Stomach smooth muscle (tissue), 2 donors: Measurements from ENCODE around the gene MED4.
A peak's percentile ranks its signal among the peaks of the same experiment; 100 is the strongest.

Experiments
- H3K27ac ChIP-seq: one replicate; pipeline ENCODE4 v1.7.0; 2013; ENCODE audit warnings: mild to moderate bottlenecking, low read length, inconsistent platforms
- H3K27me3 ChIP-seq, 2 donors: one replicate each; pipeline ENCODE4 v1.7.0; 2013; ENCODE audit warnings: low read length in 2 of 2; ENCODE audit not compliant: insufficient read depth in 2 of 2, control insufficient read depth in 1 of 2
- H3K36me3 ChIP-seq, 2 donors: one replicate each; pipeline ENCODE4 v1.7.0; 2013; ENCODE audit warnings: low read length in 2 of 2; ENCODE audit not compliant: control insufficient read depth in 2 of 2, insufficient read depth in 2 of 2
- H3K4me1 ChIP-seq: one replicate; pipeline ENCODE4 v1.7.0; 2013; ENCODE audit warnings: low read length; ENCODE audit not compliant: control insufficient read depth, insufficient read depth
- H3K4me3 ChIP-seq, 2 donors: one replicate each; pipeline ENCODE4 v1.7.0; 2013; ENCODE audit warnings: low read length in 2 of 2
- H3K9ac ChIP-seq, 2 donors: one replicate each; pipeline ENCODE4 v1.7.0; 2013; ENCODE audit warnings: low read length in 2 of 2, mild to moderate bottlenecking in 1 of 2
- H3K9me3 ChIP-seq, 2 donors: one replicate each; pipeline ENCODE4 v1.7.0; 2013; ENCODE audit warnings: low read length in 2 of 2; ENCODE audit not compliant: control insufficient read depth in 2 of 2
- donor health status: healthy.
- donor health status: Pancreatic carcinoma.

The MED4 gene

DNA sequence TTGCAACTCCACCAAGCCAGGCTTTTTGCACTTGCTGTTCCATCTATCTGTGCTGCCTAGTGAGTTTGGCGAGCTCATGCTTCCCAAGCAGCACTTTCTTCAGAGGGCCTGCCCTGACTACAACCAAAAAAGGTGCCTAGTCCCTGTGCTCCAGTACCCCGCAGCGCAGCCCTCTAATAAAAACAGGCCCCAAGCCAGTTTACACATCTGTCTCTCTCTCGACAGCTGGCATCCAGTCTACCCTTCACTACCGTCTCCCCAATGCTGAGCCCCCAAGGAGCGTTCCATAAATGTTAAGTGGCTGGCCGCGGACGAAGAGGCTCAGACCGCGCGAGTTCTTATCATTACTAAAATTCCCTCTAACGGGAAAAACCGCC, 512 bp downstream of the MED4 start:
- H3K4me3 ChIP-seq = peak overlapping the region; percentile 92 to 94
- H3K9me3 ChIP-seq = no peaks in the 10 kb centered on the region
- peaks cover 16% of the 10 kb centered on the region for H3K4me1 ChIP-seq
- H3K27me3 ChIP-seq = no peaks in the 10 kb centered on the region
- peak overlapping the region; percentile 78 for H3K27ac ChIP-seq
- H3K36me3 ChIP-seq = no peaks in the 10 kb centered on the region
- peak overlapping the region; percentile 92 to 96 for H3K9ac ChIP-seq

DNA sequence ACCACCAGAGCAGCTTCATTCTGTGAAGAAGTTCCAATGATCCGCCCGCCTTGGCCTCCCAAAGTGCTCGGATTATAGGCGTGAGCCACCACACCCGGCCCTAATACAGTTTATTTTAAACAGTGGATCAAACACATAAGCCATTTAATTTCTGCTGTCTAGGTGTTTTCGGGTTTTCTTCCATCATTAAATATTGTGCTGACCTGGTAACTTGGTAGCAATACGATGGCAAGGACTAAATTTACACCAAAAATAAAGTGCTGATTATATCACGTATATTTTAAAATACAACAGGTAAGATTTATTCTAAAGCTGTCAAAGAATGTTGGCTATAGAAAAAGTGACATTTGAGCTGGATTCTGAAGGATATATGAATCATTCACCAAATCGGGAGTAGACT, 1.3 kb downstream of the MED4 start:
- no peak overlapping the region for H3K27ac ChIP-seq
- peaks cover 16% of the 10 kb centered on the region for H3K4me1 ChIP-seq
- H3K9me3 ChIP-seq = no peaks in the 10 kb centered on the region
- peak overlapping the region; percentile 92 to 94 for H3K4me3 ChIP-seq
- H3K36me3 ChIP-seq = no peaks in the 10 kb centered on the region
- H3K9ac ChIP-seq = peak overlapping the region in 1 of 2 donors; percentile 96
- no peaks in the 10 kb centered on the region for H3K27me3 ChIP-seq

DNA sequence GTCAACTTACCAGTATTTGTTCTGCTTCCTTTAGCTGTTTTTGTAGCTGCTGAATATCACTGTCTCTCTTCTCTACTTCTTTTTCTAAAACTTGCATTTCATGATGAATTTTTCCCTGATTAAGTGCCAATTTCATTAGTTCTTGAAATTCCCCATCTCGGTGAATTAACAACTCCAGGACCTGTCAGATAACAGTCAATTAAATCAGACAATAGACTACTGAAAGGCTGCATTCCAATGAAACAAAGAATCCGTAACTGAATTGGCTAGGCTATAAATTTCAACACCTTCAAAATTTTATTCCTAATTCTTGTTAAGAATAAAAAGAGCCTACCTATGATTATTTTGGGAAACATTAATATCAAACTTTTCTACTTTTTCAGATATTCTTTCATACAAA, 8.6 kb downstream of the MED4 start:
- Histone ChIP-seq H3K27me3 (no peaks in the 10 kb centered on the region), H3K4me1 (no peaks in the 10 kb centered on the region), H3K27ac (no peak overlapping the region), H3K36me3 (peaks cover 9 to 12% of the 10 kb centered on the region in 2 donors), H3K4me3 (no peak overlapping the region), H3K9me3 (no peaks in the 10 kb centered on the region), H3K9ac (no peak overlapping the region)

DNA sequence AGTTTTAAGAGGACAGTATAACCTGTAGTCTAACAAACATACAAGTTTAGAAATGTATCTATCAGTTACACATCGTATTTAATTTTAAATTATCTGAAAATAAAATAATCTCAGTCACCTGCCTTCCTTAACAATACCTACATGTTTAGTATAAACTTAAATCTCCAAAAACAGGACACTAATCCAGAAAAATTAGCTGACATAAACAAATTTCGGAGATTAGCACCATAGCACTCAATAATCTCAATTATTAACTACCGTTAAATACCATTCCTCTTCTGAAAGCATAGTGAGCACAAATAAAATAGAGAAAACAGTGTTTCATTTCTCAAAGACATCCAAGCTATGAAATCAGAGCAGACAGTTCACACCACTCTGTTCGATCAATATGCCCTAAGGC, 13.2 kb downstream of the MED4 start:
- Histone ChIP-seq H3K4me1 (no peaks in the 10 kb centered on the region), H3K9ac (no peak overlapping the region), H3K27ac (no peak overlapping the region), H3K27me3 (no peaks in the 10 kb centered on the region), H3K4me3 (no peak overlapping the region), H3K36me3 (peaks cover 31 to 44% of the 10 kb centered on the region in 2 donors), H3K9me3 (no peaks in the 10 kb centered on the region)

DNA sequence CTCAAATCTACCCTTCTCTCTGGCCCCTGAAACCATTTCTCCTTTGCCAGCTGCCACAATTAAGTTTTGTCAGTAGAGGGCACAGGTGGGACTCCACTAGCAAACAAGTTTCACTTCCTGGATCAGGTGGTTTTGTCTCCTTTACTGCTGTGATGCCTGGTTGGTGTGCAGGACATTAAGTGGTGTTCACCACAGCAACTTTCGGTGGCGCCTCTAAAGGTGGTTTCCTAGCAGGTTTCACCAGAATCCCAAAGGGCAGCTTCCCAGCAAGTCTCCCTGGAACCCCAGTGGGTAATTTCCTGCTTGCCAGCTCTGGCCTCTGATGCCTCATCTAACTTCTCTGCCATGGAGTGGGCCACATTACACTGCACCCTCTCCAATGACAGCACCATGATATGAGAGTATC, 16.6 kb downstream of the MED4 start:
- H3K36me3 ChIP-seq = peaks cover 44 to 52% of the 10 kb centered on the region in 2 donors

DNA sequence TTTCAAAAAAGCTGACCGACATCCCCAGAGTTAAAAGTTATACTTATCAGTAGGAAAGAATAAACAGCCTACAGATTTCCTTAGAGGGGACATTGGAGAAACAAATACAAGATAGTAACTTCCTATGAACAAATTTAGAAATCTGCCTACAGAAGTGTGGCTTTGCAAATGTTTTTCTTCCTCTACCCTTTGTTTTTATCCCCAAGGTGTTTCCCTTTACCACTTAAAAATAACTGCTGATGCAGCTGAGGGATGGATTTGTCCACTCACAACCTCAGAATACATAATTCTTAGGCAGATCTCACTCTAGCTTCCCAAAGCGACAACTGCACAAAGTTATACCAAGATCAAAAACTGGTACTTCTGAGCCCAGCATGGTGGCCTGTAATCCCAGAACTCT, 20.9 kb downstream of the MED4 start:
- peaks cover 38 to 50% of the 10 kb centered on the region in 2 donors for H3K36me3 ChIP-seq
- no peaks in the 10 kb centered on the region for H3K4me1 ChIP-seq
- no peak overlapping the region for H3K27ac ChIP-seq
- H3K27me3 ChIP-seq = no peaks in the 10 kb centered on the region
- no peak overlapping the region for H3K9ac ChIP-seq
- H3K4me3 ChIP-seq = no peak overlapping the region
- H3K9me3 ChIP-seq = peaks cover 2 to 4% of the 10 kb centered on the region in 2 donors

More for the DNA sequence above, 16.6 kb downstream of the MED4 start:
- Histone ChIP-seq H3K4me3 (no peak overlapping the region), H3K9me3 (no peaks in the 10 kb centered on the region), H3K27me3 (no peaks in the 10 kb centered on the region), H3K27ac (no peak overlapping the region), H3K9ac (no peak overlapping the region), H3K4me1 (no peaks in the 10 kb centered on the region)

DNA sequence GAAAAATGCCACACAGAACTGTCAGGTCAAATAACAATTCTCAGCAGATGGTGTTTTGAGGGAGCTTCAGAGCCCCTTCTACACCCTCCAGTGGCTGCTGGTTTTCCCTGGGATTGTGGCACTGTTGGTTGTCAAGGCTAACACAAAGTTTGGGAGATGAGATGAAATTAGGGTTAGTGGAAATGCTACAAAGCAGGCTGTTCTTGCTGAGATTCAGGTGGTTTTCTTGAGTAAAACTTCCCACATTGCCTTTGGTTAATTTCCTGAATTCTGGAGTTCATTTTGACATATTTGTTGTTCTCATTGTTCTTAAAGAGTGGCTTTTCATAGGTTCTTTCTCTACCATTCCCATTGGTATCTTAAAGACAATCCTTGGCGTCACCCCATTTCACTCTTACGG, 22.1 kb downstream of the MED4 start:
- Histone ChIP-seq H3K4me1 (no peaks in the 10 kb centered on the region), H3K36me3 (peaks cover 39 to 46% of the 10 kb centered on the region in 2 donors), H3K4me3 (no peak overlapping the region), H3K9me3 (peaks cover 2 to 4% of the 10 kb centered on the region in 2 donors), H3K27me3 (no peaks in the 10 kb centered on the region), H3K27ac (no peak overlapping the region), H3K9ac (no peak overlapping the region)

DNA sequence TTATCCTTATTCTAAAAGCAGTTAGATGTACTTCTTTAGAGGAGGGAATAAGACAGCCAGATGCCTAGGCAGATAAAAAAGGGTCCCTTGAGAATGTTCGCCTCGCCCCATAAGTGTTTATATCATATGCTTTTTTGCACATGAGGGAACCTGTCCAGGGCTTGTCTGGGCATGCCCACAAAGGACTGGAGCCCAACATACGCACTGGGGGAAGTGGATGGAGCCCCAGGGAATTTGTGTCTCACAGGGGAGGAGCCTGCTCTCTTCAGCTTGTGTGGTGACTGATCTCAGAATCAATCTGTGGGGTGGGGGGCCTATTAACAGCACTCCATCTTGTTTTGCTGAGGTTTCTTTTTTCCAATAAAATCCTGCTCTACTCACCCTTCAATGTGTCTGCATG, 22.6 kb downstream of the MED4 start:
- H3K36me3 ChIP-seq = peaks cover 37 to 43% of the 10 kb centered on the region in 2 donors
- no peak overlapping the region for H3K4me3 ChIP-seq
- H3K9ac ChIP-seq = no peak overlapping the region
- H3K27ac ChIP-seq = no peak overlapping the region
- H3K4me1 ChIP-seq = no peaks in the 10 kb centered on the region
- peaks cover 2 to 4% of the 10 kb centered on the region in 2 donors for H3K9me3 ChIP-seq
- H3K27me3 ChIP-seq = no peaks in the 10 kb centered on the region

DNA sequence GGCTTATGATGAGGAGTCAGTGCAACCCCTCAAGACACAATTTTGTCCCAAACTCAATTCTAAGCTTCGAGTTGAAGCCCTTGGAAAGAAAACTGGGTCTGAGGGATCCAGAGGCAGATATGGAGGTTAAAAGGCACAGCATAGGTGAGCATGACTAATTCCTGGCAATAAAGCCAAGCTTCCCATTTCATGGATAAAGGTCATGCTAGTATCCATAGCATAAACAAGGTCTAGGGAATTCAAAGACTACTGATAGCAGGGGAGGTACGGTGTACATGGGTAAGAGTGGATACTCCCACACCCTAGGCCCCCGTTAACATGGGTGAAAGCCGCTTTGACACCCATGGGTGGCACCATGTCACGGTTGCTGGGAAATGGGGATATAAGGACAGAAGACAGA, 24.0 kb downstream of the MED4 start:
- no peak overlapping the region for H3K27ac ChIP-seq
- peaks cover 36 to 39% of the 10 kb centered on the region in 2 donors for H3K36me3 ChIP-seq
- H3K27me3 ChIP-seq = no peaks in the 10 kb centered on the region
- no peak overlapping the region for H3K9ac ChIP-seq
- no peak overlapping the region for H3K4me3 ChIP-seq
- peaks cover 2 to 4% of the 10 kb centered on the region in 2 donors for H3K9me3 ChIP-seq
- H3K4me1 ChIP-seq = no peaks in the 10 kb centered on the region

DNA sequence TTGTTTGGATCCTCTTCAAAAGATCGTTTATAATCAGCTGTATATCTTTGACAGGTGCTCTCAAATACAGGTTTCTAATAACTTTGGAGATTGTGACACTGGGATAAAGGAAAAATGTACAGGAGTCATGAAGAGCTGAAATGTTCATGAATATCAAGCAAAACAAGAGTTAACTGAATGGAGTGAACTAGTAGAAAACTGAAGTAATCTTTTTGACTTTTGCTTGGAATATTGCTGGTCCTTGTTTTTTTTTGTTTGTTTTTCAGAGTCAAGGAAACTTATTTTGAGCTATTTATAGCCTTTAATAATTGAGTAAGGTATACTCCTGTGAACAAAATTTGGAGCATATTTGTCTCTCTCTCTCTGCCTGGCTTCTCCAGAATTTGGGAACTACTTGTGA, 25.3 kb downstream of the MED4 start:
- no peak overlapping the region for H3K27ac ChIP-seq
- no peaks in the 10 kb centered on the region for H3K27me3 ChIP-seq
- no peaks in the 10 kb centered on the region for H3K4me1 ChIP-seq
- no peak overlapping the region for H3K4me3 ChIP-seq
- H3K9me3 ChIP-seq = peaks cover 2 to 4% of the 10 kb centered on the region in 2 donors
- H3K36me3 ChIP-seq = peaks cover 31 to 35% of the 10 kb centered on the region in 2 donors
- no peak overlapping the region for H3K9ac ChIP-seq

DNA sequence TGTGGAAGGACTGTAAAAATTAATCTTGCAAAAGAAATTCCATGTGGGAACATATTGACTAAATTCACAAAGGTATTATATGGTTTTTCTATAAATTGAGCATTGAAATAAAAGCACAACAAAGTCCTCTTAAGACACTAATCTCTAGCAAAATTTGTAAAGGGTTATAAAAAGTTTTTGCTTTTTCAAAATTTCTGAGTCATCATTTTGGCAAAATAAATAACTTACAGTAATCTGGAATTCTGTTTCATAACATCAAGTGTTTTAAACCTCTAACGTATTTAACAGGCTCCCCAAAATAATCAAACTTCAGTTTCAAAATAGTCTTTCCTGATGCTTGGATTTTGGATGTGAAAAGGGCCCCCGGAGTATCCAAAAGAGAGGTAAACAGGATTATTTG, 26.0 kb downstream of the MED4 start:
- H3K9me3 ChIP-seq = peaks cover 2 to 4% of the 10 kb centered on the region in 2 donors
- H3K36me3 ChIP-seq = peaks cover 30 to 31% of the 10 kb centered on the region in 2 donors
- no peak overlapping the region for H3K4me3 ChIP-seq
- H3K9ac ChIP-seq = no peak overlapping the region
- H3K4me1 ChIP-seq = no peaks in the 10 kb centered on the region
- H3K27me3 ChIP-seq = no peaks in the 10 kb centered on the region
- no peak overlapping the region for H3K27ac ChIP-seq
